Tibial nerve (tissue), 4 donors: ENCODE results near the gene C1QL4.

Source experiments
- EP300 ChIP-seq, 2 donors: sonication (generic); formaldehyde crosslinking; IDR thresholded peaks; one replicate each; pipeline ENCODE4 v1.6.1; 2017; ENCODE audit warnings: antibody characterized with exemption in 2 of 2, mild to moderate bottlenecking in 1 of 2
- POLR2A ChIP-seq, 2 donors: fragments of 450-650 bp; IDR thresholded peaks; one replicate each; pipeline ENCODE4 v1.6.1; 2017; ENCODE audit warnings: antibody characterized with exemption in 2 of 2, mild to moderate bottlenecking in 2 of 2, moderate library complexity in 2 of 2
- TF ChIP-seq, protein P1 (sequence below), 5 experiments: fragments of 200-600 bp in 3 of 5; fragments of 450-650 bp in 2 of 5; sonication (generic) in 3 of 5; IDR thresholded peaks; one replicate each; pipeline ENCODE4 v1.5.1; 2016 to 2019; ENCODE audit warnings: antibody characterized with exemption in 5 of 5, mild to moderate bottlenecking in 3 of 5, moderate library complexity in 2 of 5

DNA sequence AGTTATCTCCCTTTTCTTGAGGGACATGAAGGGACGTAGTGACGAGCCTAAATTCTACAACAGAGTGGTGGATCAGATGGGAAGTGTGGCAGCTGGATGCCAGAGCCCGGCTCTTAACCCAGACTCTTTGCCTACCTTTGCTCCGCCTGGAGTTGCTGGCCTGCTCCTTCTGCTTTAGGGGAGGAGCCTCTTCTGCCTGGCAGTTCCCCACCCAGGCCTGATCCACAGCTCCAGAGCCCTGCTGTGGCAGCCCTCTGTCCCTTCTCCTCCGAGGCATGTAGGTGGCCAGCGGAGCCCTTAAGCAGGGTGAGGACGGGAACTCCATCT lies 44.3 kb downstream of the C1QL4 start:
- TF ChIP-seq, protein P1, sequence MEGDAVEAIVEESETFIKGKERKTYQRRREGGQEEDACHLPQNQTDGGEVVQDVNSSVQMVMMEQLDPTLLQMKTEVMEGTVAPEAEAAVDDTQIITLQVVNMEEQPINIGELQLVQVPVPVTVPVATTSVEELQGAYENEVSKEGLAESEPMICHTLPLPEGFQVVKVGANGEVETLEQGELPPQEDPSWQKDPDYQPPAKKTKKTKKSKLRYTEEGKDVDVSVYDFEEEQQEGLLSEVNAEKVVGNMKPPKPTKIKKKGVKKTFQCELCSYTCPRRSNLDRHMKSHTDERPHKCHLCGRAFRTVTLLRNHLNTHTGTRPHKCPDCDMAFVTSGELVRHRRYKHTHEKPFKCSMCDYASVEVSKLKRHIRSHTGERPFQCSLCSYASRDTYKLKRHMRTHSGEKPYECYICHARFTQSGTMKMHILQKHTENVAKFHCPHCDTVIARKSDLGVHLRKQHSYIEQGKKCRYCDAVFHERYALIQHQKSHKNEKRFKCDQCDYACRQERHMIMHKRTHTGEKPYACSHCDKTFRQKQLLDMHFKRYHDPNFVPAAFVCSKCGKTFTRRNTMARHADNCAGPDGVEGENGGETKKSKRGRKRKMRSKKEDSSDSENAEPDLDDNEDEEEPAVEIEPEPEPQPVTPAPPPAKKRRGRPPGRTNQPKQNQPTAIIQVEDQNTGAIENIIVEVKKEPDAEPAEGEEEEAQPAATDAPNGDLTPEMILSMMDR (IDR thresholded peaks at IDR 0.05): no peak
- TF ChIP-seq POLR2A (IDR thresholded peaks at IDR 0.05) (no peak), EP300 (IDR thresholded peaks at IDR 0.05) (no peak)
